Pancreas (tissue), 10 donors: Measurements from ENCODE around the gene VAMP7. TPM values are rescaled to one million over a fixed set of nuclear protein-coding genes. Genes with fewer than 3 reads are reported as not detected.
"Not testable (repeated sequence)": the region's sequence is repeated elsewhere in the genome, so short reads cannot be mapped to it uniquely, and the experiment has no call there.

Source experiments
- ATAC-seq, 4 donors: fragments of 200-7000 bp; cut with Tn5 transposase; one replicate each; pipeline versions ENCODE4 v1.8.0 to v1.9.1; 2020; ENCODE audit warnings: mild to moderate bottlenecking in 4 of 4, moderate library complexity in 4 of 4
- DNase-seq, 6 donors: peaks; one replicate each; pipeline ENCODE4 v3.0.0-alpha.2; 2020
- FAIRE-seq: peaks from 2 replicates; lab custom pipeline; 2012; peaks lifted over from hg19 to GRCh38; lab: Jason Lieb, UNC
- H3K27ac ChIP-seq, 4 donors: fragments of 200-600 bp; sonication (generic); 1 replicate in 3 of 4; 2 replicates in 1 of 4; pipeline versions ENCODE4 v1.5.0 to v1.8.0; 2020
- H3K27me3 ChIP-seq, 4 donors: fragments of 200-600 bp; one replicate each; pipeline ENCODE4 v1.8.0; 2021
- H3K36me3 ChIP-seq, 3 donors: fragments of 200-600 bp; sonication (generic) in 1 of 3; one replicate each; pipeline versions ENCODE4 v1.5.0 to v1.8.0; 2020 to 2021
- H3K4me1 ChIP-seq, 3 donors: fragments of 200-600 bp; one replicate each; pipeline ENCODE4 v1.8.0; 2021
- H3K4me3 ChIP-seq, 4 donors: fragments of 200-600 bp; sonication (generic) in 2 of 4; one replicate each; pipeline versions ENCODE4 v1.5.0 to v1.8.0; 2020 to 2021
- H3K9me3 ChIP-seq, 4 donors: fragments of 200-600 bp; one replicate each; pipeline ENCODE4 v1.8.0; 2021
- WGBS, 2 donors: extraction: QIAGEN DNeasy Blood & Tissue Kit; methylation state at CpG; one replicate each; pipeline ENCODE4 v1.1.7; 2013; 5-methylcytosine and 5-hydroxymethylcytosine counted together
- intact Hi-C, 3 donors: fragments of 100-400 bp; cut with DNase I; formaldehyde crosslinking; loops; one replicate each; pipeline versions ENCODE4 v1.11.1 to v1.14.2; 2022
- polyA plus RNA-seq, 2 donors: library from polyadenylated mRNA; stranded (reverse); fragments of 200-250 nt; gene quantifications; one replicate each; pipeline ENCODE4 v1.2.3, GENCODE V29; 2013
- total RNA-seq, 6 donors: library from RNA; stranded (reverse); fragmentation: NEBNext Ultra II Directional in 4 of 6; extraction: Animal tissue kit (Norgen Biotek cat#: 25700) in 4 of 6; gene quantifications; one replicate each; pipeline versions ENCODE4 v1.2.1 to v1.2.4, GENCODE V29; 2021 to 2023
- TF ChIP-seq, protein P1 (sequence below), 4 donors: fragments of 200-600 bp; sonication (generic) in 3 of 4; IDR thresholded peaks; one replicate each; pipeline versions ENCODE4 v1.5.0 to v1.8.0; 2021; ENCODE audit warnings: antibody characterized with exemption in 4 of 4
- donor health status: healthy with polysubstance abuse.
- donor health status: DM: no; HTN: no; CAD: no; lungs with moderate emphysema.
- donor health status: DM: no; HTN: no; CAD: no.
- donor health status: control.
- donor health status: control.
- donor health status: Bipolar disorder and iron deficiency.
- donor health status: DM: yes; HTN: yes; CAD: no.
- donor health status: DM: no; HTN: no; CAD: no.
- donor health status: DM: no; HTN: no; CAD: no.
- donor health status: DM: yes; HTN: yes; CAD: no.

The VAMP7 gene
- total RNA-seq (10 to 100 TPM in 5 of 6 donors, 1 to 10 TPM in 1; 9.4 to 16.4 (median 12.9) TPM), polyA plus RNA-seq (10 to 100 TPM in 1 of 2 donors, 1 to 10 TPM in 1; 7.0 to 11.1 TPM)

DNA sequence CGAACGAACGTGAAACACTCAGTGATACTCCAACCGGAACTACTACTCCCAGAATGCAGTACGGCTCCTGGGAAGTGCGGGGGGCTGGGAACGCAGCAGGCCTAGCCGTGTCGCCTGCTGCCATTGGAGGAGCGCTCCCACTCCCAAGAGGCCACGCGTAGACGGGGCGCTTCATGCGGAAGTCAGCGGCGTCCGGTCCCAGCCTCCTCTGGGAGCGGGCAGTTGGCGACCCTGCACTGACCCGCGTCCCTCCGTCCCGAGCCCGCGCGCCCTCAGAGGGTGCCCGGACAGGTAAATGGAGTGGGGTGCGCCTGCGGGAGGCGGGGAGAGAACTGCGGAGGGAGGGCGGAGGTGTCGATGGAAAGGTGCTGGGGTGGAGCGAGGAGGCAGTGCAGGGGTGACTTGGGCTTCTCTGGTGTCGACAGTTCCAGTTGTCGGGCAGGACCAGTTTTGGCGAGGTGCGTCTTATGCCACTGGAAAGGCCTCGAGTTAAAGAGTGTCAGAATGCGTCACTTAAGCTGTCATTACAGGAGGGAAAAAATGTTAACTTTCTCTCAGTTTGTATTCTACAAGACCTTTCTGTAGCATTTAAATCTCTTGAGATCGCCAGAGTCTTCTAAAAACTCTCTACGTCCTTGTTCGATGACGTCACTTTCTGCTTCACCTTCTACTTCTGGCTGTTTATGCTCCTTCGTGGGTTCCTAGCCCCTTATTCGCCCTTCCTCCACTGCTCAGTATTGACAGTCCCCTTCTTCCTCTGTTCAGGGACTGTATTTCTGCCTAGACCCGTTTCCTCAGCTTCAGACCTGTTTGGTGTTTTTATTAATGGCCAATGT, at the start of gene VAMP7:
TSS of gene VAMP7 (plus strand) at position 188 of the 836 bp plus-strand sequence. CDS start 8,122 bp downstream, outside the sequence.
- ATAC-seq (peak; percentile 99 to 100 (median 100)), FAIRE-seq (no peak), DNase-seq (peak; percentile 81 to 92 (median 84))
- H3K4me3 ChIP-seq = peak within 1 kb of the TSS; percentile 31 to 62 (median 42)
- no peaks in the 10 kb centered on the region for H3K36me3 ChIP-seq
- H3K4me1 ChIP-seq = peaks cover 0 to 6% (median 0%) of the 10 kb centered on the region in 3 donors
- peak within 1 kb of the TSS in 3 of 4 donors; percentile 46 to 58 (median 46) for H3K27ac ChIP-seq
- peaks cover 0 to 3% (median 0%) of the 10 kb centered on the region in 4 donors for H3K27me3 ChIP-seq
- 18 to 27% methylated on average over 48 of the region's 48 CpGs for WGBS, 2 donors
- H3K9me3 ChIP-seq = no peaks in the 10 kb centered on the region
- intact Hi-C loops = no loop called here
- TF ChIP-seq, protein P1, sequence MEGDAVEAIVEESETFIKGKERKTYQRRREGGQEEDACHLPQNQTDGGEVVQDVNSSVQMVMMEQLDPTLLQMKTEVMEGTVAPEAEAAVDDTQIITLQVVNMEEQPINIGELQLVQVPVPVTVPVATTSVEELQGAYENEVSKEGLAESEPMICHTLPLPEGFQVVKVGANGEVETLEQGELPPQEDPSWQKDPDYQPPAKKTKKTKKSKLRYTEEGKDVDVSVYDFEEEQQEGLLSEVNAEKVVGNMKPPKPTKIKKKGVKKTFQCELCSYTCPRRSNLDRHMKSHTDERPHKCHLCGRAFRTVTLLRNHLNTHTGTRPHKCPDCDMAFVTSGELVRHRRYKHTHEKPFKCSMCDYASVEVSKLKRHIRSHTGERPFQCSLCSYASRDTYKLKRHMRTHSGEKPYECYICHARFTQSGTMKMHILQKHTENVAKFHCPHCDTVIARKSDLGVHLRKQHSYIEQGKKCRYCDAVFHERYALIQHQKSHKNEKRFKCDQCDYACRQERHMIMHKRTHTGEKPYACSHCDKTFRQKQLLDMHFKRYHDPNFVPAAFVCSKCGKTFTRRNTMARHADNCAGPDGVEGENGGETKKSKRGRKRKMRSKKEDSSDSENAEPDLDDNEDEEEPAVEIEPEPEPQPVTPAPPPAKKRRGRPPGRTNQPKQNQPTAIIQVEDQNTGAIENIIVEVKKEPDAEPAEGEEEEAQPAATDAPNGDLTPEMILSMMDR (IDR thresholded peaks at IDR 0.05) = no peak

DNA sequence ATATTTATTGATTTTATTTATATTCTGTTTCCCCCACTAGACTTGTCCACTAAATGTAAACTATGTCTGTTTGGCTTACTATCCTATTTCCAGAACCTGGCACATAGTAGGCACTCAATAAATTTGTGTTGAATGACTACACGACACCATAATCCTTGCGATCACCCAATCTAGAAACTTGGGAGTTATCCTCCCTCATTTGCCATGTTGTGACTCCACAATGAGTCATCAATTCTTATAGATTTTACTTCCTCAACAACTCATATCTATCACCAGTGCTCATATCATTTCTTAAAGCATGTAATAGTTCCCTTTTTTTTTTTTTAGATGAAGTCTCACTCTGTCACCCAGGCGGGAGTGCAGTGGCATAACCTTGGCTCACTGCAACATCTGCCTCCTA, 39.9 kb upstream of the VAMP7 start:
- FAIRE-seq (no peak), DNase-seq (no peak)
- 52 to 62% methylated on average over 3 of the region's 3 CpGs for WGBS, 2 donors

DNA sequence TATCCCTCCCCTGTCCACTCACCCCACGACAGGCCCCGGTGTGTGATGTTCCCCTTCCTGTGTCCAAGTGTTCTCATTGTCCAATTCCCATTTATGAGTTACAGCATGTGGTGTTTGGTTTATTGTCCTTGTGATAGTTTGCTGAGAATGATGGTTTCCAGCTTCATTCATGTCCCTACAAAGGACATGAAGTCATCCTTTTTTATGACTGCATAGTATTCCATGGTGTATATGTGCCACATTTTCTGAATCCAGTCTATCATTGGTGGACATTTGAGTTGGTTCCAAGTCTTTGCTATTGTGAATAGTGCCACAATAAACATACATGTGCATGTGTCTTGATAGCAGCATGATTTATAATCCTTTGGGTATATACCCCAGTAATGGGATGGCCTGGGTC, 29.4 kb upstream of the VAMP7 start:
- H3K4me1 ChIP-seq, H3K9me3 ChIP-seq, intact Hi-C loops, H3K4me3 ChIP-seq, FAIRE-seq, DNase-seq, H3K27ac ChIP-seq, H3K36me3 ChIP-seq, ATAC-seq, H3K27me3 ChIP-seq: not testable (repeated sequence)
- 66 to 76% methylated on average over 2 of the region's 2 CpGs for WGBS, 2 donors

More for the DNA sequence above, 39.9 kb upstream of the VAMP7 start:
- Histone ChIP-seq H3K36me3 (no peaks in the 10 kb centered on the region), H3K27me3 (no peaks in the 10 kb centered on the region), H3K4me1 (no peaks in the 10 kb centered on the region), H3K27ac (no peak overlapping the region), H3K4me3 (no peak overlapping the region), H3K9me3 (no peaks in the 10 kb centered on the region)
- intact Hi-C loops = no loop called here
- ATAC-seq = no peak
- TF ChIP-seq, protein P1 (IDR thresholded peaks at IDR 0.05) = no peak

DNA sequence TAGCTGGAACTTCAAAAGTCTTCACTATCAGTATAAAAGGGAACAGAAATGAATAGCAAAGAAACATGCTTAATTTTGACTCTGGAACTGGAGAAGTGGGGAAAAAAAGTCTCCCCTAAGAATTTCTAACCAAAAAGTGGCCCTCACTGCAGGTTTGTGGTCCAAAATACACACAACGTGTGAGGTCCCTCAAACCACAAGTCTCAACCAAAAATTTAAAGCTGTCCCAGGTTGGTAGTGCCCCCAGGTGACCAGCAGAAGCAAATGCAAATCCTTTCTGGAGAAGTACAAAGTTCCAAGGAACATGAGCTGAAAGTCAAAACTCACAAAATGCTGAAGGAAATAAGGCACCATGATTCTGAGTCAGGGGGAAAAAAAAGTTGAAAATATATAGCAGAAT, 23.6 kb upstream of the VAMP7 start:
- no peak overlapping the region for H3K27ac ChIP-seq
- 4 to 6% methylated on average over 1 of the region's 1 CpG for WGBS, 2 donors
- DNase-seq = no peak
- no peaks in the 10 kb centered on the region for H3K36me3 ChIP-seq
- no peak for ATAC-seq
- no peaks in the 10 kb centered on the region for H3K4me1 ChIP-seq
- intact Hi-C loops = no loop called here
- no peaks in the 10 kb centered on the region for H3K9me3 ChIP-seq
- H3K4me3 ChIP-seq = no peak overlapping the region
- no peaks in the 10 kb centered on the region for H3K27me3 ChIP-seq
- FAIRE-seq = no peak
- TF ChIP-seq, protein P1 (IDR thresholded peaks at IDR 0.05) = no peak

GRCh38 chrX:155864655-155865054, 16.5 kb upstream of the VAMP7 start:
- TF ChIP-seq, protein P1 (IDR thresholded peaks at IDR 0.05) = no peak
- ATAC-seq (no peak), FAIRE-seq (no peak), DNase-seq (no peak)
- no peaks in the 10 kb centered on the region for H3K36me3 ChIP-seq
- no peaks in the 10 kb centered on the region for H3K4me1 ChIP-seq
- H3K27me3 ChIP-seq = no peaks in the 10 kb centered on the region
- intact Hi-C loops = no loop called here
- 8 to 11% methylated on average over 1 of the region's 1 CpG for WGBS, 2 donors
- H3K9me3 ChIP-seq = no peaks in the 10 kb centered on the region
- H3K4me3 ChIP-seq = no peak overlapping the region
- H3K27ac ChIP-seq = no peak overlapping the region
